Nucleus accumbens (tissue), 56 donors: ENCODE data around the gene CIZ1.
A peak's percentile ranks its signal among the peaks of the same experiment; 100 is the strongest.

Source experiments
- DNase-seq, 56 donors: peaks; one replicate each; lab custom pipeline; 2025; lab: John Stamatoyannopoulos, UW

CIZ1 gene

GRCh38 chr9:128164307-128164885 is 27.0 kb downstream of the CIZ1 start:
- DNase-seq: no peak

DNA sequence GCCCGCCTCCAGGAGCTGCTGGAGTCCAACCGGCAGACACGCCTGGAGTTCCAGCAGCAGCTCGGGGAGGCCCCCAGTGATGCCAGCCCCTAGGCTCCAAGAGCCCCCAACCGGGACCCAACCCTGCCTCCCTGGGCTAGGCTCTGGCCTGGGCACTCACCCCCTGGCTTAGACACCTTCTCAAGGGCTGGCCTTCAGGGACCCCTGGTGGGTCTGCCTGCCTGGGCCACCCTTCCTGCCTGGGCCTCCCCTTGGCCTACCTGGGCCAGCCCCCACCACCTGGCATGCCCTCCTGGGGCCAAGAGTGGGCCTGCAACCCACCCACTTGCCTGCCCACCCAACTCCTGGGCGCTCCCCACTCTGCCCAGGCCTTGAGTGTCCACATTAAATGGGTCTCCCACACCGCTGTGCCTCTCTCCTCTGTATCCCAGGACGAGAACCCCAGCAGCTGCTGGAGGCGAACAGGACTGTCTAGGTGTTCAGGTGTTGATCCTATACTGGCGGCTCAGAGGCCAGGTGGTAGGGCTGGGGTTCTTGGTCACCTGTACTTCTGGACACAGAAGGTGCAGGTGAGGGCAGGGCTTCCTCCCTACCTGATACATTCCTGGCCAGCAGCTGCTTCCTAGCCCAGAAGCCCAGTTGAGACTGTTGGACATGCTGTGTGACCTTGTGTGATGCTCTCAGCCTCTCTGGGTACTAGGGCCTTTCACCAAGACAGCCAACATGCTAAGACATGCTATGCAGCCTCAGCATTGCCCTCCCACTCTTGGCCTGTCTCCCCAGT is 27.7 kb downstream of the CIZ1 start:
- no peak for DNase-seq

DNA sequence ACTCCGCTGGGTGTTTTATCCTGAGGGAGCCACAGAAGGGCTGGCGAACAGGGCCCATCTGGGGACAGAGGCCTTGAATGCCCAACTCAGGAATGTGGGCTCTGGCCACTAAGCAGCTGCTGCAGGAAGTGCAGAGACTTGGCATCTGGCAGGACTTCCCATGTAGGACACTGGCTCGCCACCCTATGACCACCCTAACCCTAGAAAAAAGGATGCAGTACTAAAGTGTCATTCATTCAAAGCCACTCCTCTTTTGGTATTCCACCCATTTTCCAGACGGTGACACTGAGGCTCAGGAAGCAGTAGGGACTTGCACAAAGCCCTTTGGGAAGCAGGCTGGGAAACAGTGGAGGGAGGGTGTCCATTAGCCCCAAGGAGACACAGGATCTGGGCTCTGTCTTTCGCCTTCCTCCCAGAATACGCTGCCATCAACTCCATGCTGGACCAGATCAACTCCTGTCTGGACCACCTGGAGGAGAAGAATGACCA is 28.3 kb downstream of the CIZ1 start:
- no peak for DNase-seq

DNA sequence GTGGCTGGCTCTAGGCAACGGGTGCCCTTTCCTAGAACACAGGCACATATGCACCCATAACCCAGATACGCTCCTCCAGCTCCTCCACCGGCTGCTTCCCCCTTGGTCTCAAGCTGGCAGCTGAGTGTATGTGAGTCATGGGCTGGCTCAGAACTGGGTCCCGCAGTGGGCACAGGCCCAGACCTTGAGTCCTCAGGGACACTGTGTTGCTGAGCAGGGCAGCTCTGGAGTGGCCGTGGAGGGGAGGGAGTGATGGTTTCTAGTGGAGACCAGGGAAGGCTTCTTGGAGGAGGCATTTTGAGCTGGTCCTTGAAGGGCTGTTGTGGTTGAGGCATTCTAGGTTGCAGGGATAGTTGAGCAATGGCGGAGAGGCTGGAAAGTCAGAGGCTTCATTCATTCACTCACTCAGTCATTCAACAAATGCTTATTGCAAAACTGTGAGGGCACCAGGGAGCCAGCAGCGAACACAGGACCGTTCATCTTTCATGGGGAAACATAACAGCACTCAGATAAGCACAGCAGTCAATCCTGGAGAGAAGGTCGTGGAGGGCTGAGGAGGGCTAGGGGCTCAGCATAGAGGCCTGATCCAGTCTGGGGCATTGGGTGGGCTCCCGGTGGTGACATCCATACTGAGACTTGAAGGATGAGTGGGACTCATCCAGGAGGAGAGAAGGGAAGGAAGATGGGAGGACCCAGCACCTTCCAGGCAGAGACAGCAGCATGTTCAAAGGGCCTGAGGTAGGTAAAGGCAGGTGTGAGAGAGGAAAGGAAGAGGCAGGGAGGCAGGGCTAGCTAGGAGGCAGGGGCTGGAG is 29.0 kb downstream of the CIZ1 start:
- peak in 6 of 56 donors; percentile 4 to 71 (median 12) for DNase-seq

GRCh38 chr9:128161215-128161902 is 30.0 kb downstream of the CIZ1 start:
- DNase-seq: no peak

DNA sequence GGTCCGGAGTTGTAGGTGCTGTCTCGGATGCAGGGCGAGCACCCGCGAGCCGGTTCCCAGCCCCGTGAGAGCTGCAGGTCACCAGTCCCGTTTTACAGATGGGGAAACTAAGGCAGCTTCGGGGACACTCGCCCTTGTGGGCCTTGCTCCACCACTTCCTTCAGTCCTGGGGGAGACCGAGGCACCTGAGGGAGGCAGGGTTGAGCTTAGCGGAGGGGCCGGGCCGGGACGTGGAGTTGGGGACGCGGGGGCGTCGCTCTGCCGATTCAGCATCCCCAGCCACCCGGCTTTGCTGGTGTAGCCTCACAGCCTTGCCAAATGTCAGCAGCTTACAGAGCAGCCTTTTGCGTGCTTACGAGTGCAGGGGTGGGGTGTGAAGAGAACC is 30.8 kb downstream of the CIZ1 start:
- DNase-seq: peak in 12 of 56 donors; percentile 13 to 53 (median 37)

DNA sequence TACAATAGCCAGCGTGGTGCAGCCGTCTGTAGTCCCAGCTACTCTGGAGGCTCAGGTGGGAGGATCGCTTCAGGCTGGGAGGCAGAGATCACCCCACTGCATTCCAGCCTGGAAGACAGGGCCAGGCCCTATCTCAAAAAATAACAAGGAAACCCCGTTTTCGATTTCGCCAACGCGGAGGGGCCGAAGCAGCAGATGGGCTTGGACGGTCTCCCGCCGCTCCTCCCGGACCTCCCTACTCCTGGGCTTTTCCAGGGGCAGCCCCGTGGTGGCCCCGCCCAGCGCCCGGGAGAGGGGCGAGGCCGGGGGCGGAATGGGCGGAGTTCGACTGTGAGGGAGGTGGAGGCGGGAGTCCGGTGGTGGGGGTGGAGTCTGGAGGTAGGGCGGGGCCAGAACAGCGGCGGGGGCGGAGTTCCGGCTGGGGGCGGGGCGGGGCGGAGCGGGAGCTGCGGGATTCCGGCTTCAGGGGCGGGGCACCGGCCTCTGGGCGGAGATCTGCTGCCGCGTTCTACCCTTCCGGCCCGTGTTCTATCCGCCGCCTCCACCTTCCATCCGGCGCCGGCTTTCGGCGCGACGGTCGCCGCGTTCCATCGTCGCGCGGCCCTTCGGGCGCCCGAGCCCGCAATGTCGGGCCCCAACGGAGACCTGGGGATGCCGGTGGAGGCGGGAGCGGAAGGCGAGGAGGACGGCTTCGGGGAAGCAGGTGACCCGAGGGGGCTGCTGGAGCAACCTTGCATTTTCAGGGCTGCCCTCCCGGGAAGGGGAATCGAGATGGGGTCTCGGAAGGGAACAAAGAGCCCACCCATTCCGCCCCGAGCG is 31.4 kb downstream of the CIZ1 start, which contains the start of gene BBLN:
BBLN (plus strand) TSS at position 482 of the 819 bp plus-strand sequence; CDS start at position 625, 143 bp downstream.
- peak; percentile 29 to 97 (median 90) for DNase-seq

DNA sequence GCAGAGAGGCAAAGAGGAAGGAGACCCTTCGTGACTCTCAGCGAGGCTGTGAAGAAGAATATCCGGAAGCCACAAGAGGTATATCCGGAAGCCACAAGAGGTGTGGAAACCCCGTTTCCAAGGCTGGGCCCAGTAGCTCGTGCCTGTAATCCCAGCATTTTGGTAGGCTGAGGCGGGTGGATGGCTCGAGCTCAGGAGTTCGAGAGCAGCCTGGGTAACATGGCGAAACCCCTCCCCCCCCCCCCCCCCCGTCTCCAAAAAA is 31.9 kb downstream of the CIZ1 start:
- peak in 1 of 56 donors; percentile 32 for DNase-seq

DNA sequence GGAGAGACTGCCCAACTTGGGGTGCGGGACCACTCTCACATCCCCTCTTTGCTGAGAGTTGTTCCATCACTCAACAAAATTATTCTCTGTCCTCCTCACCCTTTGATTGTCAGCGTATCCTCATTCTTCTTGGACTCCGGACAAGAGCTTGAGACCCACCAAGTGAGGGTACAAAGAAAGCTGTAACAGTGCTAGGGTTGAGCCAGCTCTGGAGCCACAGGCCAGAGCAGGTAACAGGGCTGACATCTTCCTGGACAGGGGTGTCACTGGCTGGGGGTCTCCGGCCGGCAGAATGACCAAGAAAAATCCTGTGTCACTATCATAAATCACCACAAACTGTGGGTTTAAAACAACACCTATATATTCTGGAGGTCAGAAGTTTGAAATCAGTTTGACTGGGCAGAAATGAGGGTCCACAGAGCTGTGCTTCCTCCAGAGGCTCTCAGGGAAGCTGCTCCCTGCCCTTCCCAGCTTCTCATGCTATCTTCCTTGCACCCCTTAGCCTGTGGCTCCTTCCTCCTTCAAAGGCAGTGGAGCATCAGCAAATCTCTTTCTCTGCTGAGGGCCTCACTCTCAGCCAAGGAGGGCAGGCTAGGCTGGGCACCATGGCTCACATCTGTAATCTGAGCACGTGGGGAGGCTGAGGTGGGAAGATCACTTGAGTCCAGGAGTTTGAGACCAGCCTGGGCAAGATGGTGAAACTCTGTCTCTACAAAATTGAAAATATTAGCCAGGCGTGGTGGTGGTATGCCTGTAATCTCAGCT is 35.5 kb downstream of the CIZ1 start:
- no peak for DNase-seq

- DNase-seq: no peak
Observed at GRCh38 chr9:128153947-128154695, 37.3 kb downstream of the CIZ1 start.

DNA sequence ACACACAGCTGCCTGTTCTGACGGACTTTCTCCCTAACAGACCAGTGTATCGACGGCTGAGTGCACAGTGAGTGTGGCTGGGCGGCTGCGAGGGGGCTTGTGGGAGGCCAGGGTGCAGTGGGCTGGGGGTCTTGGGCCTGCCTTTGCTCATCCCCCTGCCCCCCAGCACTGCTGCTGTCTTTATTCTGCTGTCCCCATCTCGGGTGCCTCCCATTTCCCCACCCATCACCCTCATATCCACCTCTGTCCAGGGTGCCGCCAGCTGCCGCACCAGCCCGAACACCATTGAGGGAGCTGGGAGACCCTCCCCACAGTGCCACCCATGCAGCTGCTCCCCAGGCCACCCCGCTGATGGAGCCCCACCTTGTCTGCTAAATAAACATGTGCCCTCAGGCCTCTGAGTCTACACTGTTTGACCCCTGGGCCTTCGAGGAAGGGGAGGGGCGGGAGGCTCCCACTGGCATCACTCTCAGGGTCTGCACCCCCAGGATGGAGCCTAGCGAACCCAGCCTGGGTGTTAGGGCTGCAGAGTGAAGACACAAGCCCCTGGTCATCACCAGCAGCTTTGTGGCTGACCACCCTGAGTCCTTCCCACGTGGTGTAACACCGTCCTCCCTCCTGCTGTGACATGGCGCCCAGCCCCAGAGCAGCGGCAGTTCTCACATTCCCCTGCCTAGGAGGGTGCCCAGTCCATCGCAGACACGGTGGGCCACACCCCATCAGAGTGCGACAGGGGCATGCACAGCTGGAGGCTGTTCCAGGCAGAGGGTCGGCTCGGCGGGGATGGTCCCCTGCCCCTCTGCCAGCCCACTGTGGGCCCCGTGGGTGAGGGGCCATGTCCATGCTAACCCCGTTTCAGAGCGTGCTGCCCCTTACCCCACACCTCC is 38.1 kb downstream of the CIZ1 start:
- no peak for DNase-seq

GRCh38 chr9:128152133-128153059 is 39.0 kb downstream of the CIZ1 start:
- DNase-seq: no peak

DNA sequence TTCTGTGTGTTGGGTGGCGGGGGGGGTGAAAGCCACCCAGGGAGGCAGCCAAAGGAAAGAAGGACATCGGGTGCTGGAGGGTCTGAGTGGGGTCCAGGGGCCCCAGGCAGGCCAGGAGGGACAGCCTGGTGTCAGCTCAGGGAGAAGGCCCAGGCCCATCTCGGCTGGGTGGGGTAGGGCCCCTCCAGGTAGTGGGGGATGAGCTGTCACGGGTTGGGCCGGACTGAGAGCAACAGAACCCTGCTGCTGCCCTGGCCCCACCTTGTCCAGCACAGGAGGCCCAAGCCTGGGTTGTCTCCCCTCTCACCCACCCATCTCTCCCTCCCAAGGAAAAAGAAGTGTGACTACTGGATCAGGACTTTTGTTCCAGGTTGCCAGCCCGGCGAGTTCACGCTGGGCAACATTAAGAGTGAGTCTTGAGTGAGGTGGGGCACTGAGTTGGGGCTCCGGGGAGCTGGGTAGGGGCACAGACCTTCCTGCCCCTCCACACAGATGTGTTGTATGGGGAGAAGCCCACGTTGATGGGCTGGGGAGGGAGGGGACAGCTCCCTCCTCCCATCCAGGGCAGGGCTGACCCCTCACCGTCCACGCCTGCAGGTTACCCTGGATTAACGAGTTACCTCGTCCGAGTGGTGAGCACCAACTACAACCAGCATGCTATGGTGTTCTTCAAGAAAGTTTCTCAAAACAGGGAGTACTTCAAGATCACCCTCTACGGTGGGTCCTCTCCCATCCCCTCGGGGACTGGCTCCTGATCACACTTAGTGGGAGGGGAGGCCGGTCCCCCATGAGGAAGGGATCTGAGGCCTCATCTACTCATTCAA is 39.9 kb downstream of the CIZ1 start:
- DNase-seq: no peak

DNA sequence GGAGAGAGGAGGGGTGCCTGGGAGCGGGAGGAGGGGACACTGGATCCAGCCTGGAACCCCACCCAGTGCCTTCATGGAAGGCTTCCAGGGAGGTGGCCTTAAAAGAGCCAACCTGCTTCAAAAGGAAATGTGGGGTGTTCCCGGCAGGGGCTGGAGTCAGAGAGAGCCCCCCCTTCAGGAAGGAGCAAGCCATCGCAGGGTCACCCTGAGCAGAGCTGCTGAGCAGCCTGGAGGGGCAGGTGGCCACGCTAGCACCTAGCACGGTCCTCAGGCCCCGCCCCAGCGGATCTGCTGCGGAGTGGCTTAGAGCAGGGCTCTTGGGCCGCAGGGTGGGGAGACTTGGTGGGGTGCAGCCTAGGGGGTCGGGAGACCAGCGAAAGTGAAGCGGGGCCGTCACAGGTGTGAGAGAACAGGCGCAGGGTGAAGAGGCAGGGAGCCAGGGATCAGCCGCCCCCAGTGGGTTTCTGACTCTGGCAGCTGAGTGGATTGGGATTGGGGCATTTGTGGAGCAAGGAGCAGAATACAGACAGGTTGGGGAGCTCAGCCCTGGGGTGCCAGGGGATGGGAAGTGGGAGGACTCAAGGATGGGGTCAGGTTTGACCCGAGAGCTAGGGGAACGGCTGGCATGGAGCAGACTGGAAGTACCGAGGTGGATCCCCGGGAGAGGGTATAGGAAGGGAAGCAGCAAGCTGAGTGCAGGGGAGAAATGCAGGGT is 40.6 kb downstream of the CIZ1 start:
- DNase-seq: no peak
